ENCODE measurements around the gene OSBPL10.

- no peak for TF ChIP-seq CTCF (IDR thresholded peaks at IDR 0.05)
- TF ChIP-seq POLR2A (IDR thresholded peaks at IDR 0.05) = no peak
Measured at GRCh38 chr3:31762097-31762764, 218.8 kb downstream of the OSBPL10 start.
